Lower lobe of right lung (tissue), 2 donors: ENCODE data around the gene SORCS2. TPM values are rescaled to one million over a fixed set of nuclear protein-coding genes. Genes with fewer than 3 reads are reported as not detected.

Source experiments
- ATAC-seq, 2 donors: fragments of 200-7000 bp; cut with Tn5 transposase; one replicate each; pipeline ENCODE4 v1.9.1; 2020 to 2022; ENCODE audit warnings: mild to moderate bottlenecking in 2 of 2, moderate library complexity in 2 of 2
- DNase-seq: peaks from one replicate; pipeline ENCODE4 v3.0.0-alpha.2; 2020
- H3K27ac ChIP-seq: fragments of 200-600 bp; one replicate; pipeline ENCODE4 v1.8.0; 2022
- H3K27me3 ChIP-seq: fragments of 200-600 bp; one replicate; pipeline ENCODE4 v1.8.0; 2022; ENCODE audit warnings: low read depth
- H3K36me3 ChIP-seq: fragments of 200-600 bp; one replicate; pipeline ENCODE4 v1.8.0; 2022; ENCODE audit warnings: mild to moderate bottlenecking
- H3K4me1 ChIP-seq: fragments of 200-600 bp; one replicate; pipeline ENCODE4 v1.8.0; 2022
- H3K4me3 ChIP-seq: fragments of 200-600 bp; one replicate; pipeline ENCODE4 v1.8.0; 2022; ENCODE audit warnings: mild to moderate bottlenecking
- H3K9me3 ChIP-seq: fragments of 200-600 bp; one replicate; pipeline ENCODE4 v1.8.0; 2022
- CTCF ChIP-seq: fragments of 200-600 bp; IDR thresholded peaks from one replicate; pipeline ENCODE4 v1.8.0; 2022; ENCODE audit warnings: antibody characterized with exemption, mild to moderate bottlenecking
- intact Hi-C: fragments of 100-400 bp; cut with DNase I; formaldehyde crosslinking; loops from one replicate; pipeline ENCODE4 v1.11.0; 2022
- total RNA-seq: library from RNA; stranded (reverse); fragmentation: NEBNext Ultra II Directional; extraction: Animal tissue kit (Norgen Biotek cat#: 25700); gene quantifications from one replicate; pipeline ENCODE4 v1.2.1, GENCODE V29; 2021
- donor health status: DM: no; HTN: yes; CAD: no; lungs with severe emphysema.

SORCS2 gene
- total RNA-seq, 1 donor from 2014 or later: 5.8 TPM

GRCh38 chr4:7303561-7303960 is 111.2 kb downstream of the SORCS2 start:
- ATAC-seq (no peak), DNase-seq (no peak)
- no peaks in the 10 kb centered on the region for H3K27me3 ChIP-seq
- H3K9me3 ChIP-seq: no peaks in the 10 kb centered on the region
- no peaks in the 10 kb centered on the region for H3K4me1 ChIP-seq
- intact Hi-C loops: no loop called here
- H3K4me3 ChIP-seq: no peak overlapping the region
- H3K36me3 ChIP-seq: no peaks in the 10 kb centered on the region
- TF ChIP-seq CTCF: no peak
- H3K27ac ChIP-seq: no peak overlapping the region

DNA sequence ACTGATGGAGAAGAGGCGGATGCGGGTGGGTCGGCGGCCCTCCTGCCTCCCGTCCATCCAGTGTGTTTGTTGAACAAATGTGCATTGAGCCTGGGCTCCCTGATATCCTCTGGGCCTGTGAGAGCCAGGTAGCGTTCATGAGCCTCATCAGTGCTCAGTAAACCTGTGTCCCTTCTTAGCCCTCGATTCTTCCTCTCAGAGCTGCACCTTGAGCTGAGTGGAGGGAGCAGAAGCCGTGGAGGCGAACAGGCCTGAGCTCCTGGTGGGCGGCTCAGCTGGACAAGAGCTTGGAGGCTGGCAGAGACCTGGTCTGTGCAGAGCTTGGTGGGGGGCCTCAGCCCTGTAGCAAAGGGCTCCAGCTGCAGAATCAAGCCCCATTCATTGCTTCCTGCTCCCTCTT is 112.1 kb downstream of the SORCS2 start:
- no peak for DNase-seq
- no peak for ATAC-seq
- Histone ChIP-seq H3K9me3 (no peaks in the 10 kb centered on the region), H3K4me1 (no peaks in the 10 kb centered on the region), H3K27me3 (no peaks in the 10 kb centered on the region), H3K4me3 (no peak overlapping the region), H3K36me3 (no peaks in the 10 kb centered on the region), H3K27ac (no peak overlapping the region)
- no peak for TF ChIP-seq CTCF
- intact Hi-C loops: no loop called here

- no peak for ATAC-seq
- Histone ChIP-seq H3K27ac (no peak overlapping the region), H3K9me3 (no peaks in the 10 kb centered on the region), H3K36me3 (no peaks in the 10 kb centered on the region), H3K4me1 (no peaks in the 10 kb centered on the region), H3K4me3 (no peak overlapping the region), H3K27me3 (no peaks in the 10 kb centered on the region)
- intact Hi-C loops: no loop called here
- TF ChIP-seq CTCF: no peak
- no peak for DNase-seq
Observed at GRCh38 chr4:7306021-7306965, 114.0 kb downstream of the SORCS2 start.

DNA sequence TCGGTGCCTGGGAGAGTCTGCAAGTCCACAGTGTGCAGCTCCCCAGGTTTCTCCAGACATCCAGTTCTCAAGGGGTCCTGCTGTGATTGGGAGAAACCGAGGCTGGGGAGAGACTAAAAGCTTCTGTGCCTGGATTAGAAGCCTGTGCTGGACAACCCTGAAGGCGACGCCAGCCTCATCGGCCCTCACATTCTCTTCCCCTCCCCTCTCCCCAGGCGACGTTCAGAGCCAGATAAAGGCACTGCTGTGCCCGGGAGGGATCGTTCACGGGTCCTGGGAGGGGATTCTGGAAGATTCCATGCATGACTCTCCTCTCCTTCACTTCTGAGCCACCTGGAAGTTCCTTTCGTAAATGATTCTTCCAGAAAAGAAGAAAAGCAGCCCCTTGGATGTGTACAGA is 114.6 kb downstream of the SORCS2 start:
- H3K27ac ChIP-seq: no peak overlapping the region
- H3K9me3 ChIP-seq: no peaks in the 10 kb centered on the region
- H3K4me3 ChIP-seq: no peak overlapping the region
- no peaks in the 10 kb centered on the region for H3K27me3 ChIP-seq
- H3K4me1 ChIP-seq: no peaks in the 10 kb centered on the region
- ATAC-seq: no peak
- no peak for DNase-seq
- intact Hi-C loops: no loop called here
- TF ChIP-seq CTCF: no peak
- H3K36me3 ChIP-seq: no peaks in the 10 kb centered on the region

DNA sequence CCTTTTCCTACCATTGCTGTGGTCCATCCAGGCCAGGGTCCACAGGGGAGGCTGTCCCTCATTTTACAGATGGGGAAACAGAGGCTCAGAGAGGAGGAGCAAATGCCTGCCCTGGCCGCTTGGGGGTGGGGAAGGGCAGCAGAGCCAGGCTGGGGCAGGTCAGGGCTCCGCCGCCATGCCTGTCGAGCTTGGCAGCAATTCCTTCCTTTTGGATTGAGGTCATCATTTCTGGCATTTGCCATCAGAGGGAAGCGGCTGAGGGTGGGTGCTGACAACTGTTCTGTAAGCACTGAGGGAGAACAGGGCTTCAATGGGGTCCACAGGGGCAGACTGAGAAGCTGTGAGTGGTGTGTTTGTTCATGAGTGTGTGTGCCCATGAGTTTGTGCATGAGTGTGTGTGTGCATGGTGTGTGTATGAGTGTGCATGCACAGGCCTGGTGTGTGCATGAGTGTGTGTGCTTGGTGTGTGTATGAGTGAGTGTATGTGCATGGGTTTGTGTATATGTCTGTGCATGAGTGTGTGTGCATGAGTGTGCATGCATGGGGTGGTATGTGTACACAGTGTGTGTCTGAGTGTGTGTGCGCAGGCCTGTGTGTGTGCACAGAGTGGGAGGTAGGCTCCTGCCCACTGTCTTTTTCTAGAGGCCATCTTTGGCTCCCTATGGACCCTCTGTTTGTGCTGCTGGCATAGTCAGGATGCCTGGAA is 115.2 kb downstream of the SORCS2 start:
- DNase-seq (no peak), ATAC-seq (peak in 1 of 2 donors; percentile 9)
- Histone ChIP-seq H3K4me1 (no peaks in the 10 kb centered on the region), H3K36me3 (no peaks in the 10 kb centered on the region), H3K27me3 (no peaks in the 10 kb centered on the region), H3K9me3 (no peaks in the 10 kb centered on the region), H3K4me3 (no peak overlapping the region), H3K27ac (no peak overlapping the region)
- no peak for TF ChIP-seq CTCF
- intact Hi-C loops: no loop called here
